Activated T-cell treated with anti-CD3 and anti-CD28 coated beads for 1 hour (primary cell): ENCODE measurements around the gene LYZL6.
A peak's percentile ranks its signal among the peaks of the same experiment; 100 is the strongest.
"Not testable (repeated sequence)": the region's sequence is repeated elsewhere in the genome, so short reads cannot be mapped to it uniquely, and the experiment has no call there.

Experiments
- DNase-seq: peaks from one replicate; pipeline ENCODE4 v3.0.0-alpha.2; 2020; ENCODE audit warnings: low read depth

Gene LYZL6

GRCh38 chr17:35906191-35906925 is 37.2 kb downstream of the LYZL6 start:
- DNase-seq: no peak

DNA sequence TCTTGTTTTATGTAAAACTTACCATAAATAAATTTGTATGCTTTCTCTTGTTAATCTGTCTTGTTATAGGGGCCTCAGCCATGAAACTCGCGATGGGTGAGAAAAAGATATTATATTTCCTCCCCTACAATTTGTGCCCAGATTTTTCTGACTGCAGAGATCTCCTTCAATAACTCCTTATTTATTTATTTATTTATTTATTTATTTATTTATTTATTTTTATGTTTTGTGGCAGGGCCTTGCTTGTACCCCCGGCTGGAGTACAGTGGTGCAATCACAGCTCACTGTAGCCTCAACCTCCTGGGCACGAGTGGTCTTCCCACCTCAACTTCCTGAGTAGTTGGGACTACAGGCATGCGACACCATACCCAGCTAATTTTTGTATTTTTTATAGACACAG is 40.1 kb downstream of the LYZL6 start:
- DNase-seq: no peak

DNA sequence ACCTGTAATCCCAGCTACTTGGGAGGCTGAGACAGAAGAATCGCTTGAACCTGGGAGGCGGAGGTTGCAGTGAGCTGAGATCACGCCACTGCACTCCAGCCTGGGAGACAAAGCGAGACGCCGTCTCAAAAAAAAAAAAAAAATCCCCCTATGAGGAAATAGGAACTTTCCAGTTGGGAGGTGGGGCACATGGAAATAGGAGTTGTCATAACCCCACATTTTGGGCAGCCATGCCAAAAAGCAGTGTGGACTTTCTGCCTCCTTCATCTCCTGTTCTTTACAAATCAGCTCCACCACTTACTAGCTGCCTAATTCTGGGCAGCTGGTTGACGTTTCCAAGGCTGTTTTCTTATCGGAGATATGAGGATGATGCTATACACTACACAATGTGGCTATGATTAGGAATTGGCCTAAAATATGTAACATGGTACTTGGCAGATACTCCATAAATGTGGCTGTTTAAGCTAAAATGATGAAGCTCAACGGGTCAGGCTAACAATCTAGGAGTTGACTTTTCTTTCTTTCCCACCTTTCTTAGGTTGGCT is 41.8 kb downstream of the LYZL6 start:
- DNase-seq: no peak

DNA sequence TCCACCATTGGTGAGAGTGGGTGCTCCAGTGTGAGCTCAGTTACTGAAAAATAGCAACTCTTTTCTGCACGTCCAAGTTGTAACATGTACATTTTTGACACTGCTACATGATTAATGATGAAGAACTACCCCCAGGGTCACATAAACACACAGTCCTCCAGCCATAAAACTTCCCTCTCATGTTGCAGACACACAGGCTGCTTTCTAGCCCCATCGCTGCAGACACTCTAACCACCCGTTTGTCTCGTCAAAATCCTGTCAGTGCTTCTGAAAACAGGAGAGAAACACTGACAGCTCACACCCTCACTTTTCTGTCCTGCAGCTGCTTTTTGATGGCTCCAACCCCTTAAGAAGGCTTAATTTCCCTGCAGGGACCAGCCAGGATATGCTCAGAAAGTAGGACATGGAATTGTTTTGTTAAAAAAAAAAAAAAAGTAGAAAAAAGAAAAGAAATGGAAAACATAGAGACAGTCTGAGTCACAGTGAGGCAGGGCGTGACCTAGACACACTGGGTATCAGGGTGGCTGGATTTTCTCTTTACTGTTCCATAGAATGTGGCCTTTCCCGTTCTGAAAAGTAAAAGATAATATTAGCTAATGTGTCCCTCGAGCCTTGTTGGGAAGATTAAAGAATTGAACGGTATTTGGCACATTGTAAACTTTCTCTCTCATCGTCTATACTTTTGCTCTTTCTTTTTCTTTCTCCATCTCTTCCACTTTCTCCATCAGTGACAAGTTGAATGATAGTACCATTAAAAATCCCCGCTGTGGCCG is 42.6 kb downstream of the LYZL6 start:
- no peak for DNase-seq

DNA sequence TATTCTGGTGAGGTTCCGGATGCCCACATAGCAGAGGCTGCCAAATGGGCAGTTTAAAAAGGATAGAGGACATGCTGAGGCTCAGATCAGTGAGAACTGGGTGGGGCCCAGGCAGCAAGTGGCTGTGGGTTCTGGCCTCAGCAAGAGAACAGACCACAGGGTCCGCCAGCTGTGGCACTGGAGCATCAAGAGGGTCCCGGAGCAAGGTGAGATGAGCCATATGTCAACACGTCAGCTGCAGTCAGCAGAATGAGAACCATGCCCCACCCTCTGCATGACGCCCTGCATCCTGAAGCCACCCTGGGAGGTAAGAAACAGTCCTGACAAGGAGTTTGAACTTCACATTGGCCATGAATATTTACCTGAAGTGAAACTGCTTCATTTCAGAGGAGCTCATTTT is 43.2 kb downstream of the LYZL6 start:
- DNase-seq: no peak

- DNase-seq: no peak
Measured at GRCh38 chr17:35898283-35899070, 45.0 kb downstream of the LYZL6 start.

DNA sequence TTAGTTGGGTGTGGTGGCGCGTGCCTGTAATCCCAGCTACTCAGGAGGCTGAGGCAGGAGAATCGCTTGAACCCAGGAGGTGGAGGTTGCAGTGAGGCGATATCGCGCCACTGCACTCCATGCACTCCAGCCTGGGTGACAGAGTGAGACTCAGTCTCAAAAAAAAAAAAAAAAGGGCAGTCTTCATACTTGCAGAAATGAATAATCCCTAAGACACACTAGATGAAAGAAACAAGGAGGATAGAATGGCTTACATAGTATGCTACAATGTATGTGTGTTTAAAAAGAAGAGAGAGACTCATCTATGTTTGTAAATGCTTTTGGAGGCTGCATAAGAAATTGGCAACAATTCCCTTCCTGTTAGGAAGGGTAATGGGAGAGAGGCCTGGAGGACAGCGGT is 45.7 kb downstream of the LYZL6 start:
- not testable (repeated sequence) for DNase-seq

- DNase-seq: no peak
Measured at GRCh38 chr17:35895636-35896587, 47.6 kb downstream of the LYZL6 start.

DNA sequence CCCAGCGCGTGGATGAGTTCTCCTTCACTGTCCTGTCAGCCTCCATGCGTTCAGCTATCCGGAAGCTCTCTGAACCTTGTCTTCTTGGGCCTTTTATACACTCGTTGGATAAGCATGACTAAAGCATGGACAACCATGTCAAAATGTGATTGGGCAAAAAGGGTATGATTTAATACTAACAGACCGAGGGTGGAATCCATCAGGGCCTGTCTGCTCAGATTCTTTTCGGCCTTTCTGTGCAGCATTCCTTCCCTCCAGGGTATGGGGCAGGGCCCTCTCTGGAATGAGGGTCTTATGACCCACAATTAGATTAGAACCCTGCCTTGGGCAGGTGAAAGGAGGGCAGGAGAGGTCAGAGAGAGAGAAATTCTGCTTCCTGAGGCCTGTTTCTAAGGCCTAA is 49.3 kb downstream of the LYZL6 start:
- no peak for DNase-seq

DNA sequence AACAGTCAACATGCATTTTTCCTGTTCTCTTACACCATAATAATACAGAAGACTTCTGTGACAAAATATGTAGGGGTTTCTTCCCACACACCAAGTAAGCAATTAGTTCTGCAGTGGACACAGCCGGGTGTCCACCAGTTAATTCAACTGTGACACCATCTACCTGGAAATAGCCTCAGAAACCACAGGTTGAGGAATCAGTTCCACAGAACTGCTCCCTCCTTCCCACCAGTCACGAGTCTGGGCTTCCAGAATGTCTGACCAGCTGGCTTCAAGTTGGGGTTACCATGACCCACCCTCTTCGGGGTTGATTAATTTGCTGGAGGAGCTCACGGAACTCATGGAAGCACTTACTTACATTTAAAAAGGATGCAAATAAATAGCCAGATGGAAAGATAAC is 49.8 kb downstream of the LYZL6 start:
- no peak for DNase-seq

- DNase-seq: no peak
Measured at GRCh38 chr17:35892091-35893035, 51.1 kb downstream of the LYZL6 start.

DNA sequence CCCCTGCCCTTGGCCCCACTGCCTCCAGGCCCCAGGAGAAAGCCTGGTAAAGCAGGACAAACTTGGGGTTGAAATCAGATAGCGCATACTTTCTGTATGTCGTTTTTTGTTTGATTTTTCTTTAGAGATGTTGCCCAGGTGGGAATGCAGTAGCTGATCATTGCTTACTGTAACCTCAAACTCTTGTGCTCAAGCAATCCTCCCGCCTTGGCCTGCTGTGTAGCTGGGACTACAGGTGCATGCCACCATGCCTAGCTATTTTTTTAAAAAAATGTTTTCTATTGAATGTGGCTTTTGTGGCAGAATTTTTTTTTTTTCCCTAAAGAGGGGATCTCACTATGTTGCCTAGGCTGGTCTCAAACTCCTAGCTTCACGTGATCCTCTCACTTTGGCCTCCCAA is 52.2 kb downstream of the LYZL6 start:
- DNase-seq: no peak

DNA sequence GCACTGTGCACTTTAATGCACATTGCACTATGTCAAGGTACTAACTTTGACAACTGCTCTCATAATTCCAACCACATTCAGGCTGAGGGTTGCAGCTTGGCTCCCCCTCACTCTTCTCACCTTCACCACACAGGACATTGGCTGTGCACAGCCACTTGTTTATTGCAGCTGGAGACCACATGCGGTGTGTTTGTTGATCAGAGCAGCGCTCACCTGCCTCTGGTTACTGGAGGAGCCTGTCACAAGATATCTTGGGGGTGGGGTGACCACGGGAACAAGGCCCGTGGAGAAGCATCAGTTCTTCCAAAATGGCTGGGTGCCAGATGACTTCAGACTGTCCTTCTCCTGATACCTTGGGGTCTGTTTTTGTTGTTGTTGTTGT is 52.7 kb downstream of the LYZL6 start:
- DNase-seq: peak; percentile 11

DNA sequence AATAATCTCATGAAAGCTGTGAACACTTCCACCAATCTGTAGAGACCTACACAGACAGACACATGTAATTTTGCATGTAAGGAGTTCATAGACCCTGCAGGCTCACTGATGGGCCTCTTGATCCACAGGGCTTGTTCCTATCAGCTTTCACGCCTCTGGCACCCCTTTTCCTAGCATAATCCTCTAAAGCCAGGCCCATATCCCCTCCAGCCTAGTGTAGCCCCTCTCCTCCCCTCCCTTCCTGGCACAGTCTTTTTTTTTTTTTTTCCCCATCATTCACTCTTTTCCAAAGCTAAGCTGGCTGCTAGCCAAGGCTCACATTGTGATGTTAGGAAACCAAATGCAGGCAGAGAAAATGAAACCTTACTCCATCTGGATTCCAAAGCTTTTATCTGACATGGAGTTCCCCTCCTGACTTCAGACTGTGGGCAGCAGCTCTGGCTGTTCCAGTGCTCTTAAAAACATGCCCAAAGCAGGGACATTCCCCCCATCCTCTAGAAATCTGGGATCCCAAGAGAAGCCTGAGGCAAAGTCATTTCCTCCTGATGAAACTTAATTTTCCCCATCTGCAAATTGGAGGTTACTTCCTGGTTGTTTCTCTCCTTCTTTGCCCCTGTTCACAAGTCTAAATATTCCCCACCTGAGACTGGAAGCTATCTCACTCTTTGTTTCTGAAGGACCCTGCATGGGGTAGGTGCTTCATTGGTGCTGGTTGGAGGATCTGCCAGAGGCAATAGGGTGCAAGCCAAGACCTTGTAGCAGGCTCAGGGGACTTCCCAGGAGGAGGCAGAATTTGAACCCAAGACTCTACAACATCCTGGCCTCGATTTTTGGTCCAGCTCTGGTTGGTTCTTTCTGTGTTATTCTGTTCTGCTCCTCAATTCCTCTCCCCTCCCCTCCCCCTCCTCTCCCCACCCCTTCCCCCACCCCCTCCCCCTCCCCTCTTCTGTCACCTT is 53.4 kb downstream of the LYZL6 start:
- DNase-seq: no peak

- no peak for DNase-seq
Measured at GRCh38 chr17:35889241-35889640, 54.3 kb downstream of the LYZL6 start.
